OCI-LY3 (cell line): Measurements from ENCODE around the gene NCAPD3.

Experiments
- CTCF ChIP-seq: fragments of 200-600, 300-600 bp; sonication (generic); IDR thresholded peaks from 2 replicates; pipeline ENCODE4 v1.5.1; 2014; ENCODE audit warnings: antibody characterized with exemption, low read length, low read depth
- EZH2phosphoT487 ChIP-seq: fragments of 200-600 bp; shearing (Covaris generic); IDR thresholded peaks from 2 replicates; pipeline ENCODE4 v1.6.1; 2018; ENCODE audit warnings: antibody characterized with exemption, mixed run types, low read depth

- no peak for TF ChIP-seq CTCF
- TF ChIP-seq EZH2phosphoT487: no peak
Observed at GRCh38 chr11:134252346-134253187, 28.8 kb upstream of the NCAPD3 start.
